Amniotic epithelial cell (primary cell): ENCODE results near the gene ARHGAP12.
A peak's percentile ranks its signal among the peaks of the same experiment; 100 is the strongest.

Experiments used
- DNase-seq: peaks from one replicate; pipeline ENCODE4 v3.0.0-alpha.2; 2010; ENCODE audit warnings: low read depth

Gene ARHGAP12

GRCh38 chr10:31768935-31769334 lies 159.7 kb downstream of the ARHGAP12 start:
- peak; percentile 60 for DNase-seq

- DNase-seq, result peak; percentile 74
Measured at GRCh38 chr10:31768467-31768866, 160.2 kb downstream of the ARHGAP12 start.

- no peak for DNase-seq
Measured at GRCh38 chr10:31765541-31765940, 163.1 kb downstream of the ARHGAP12 start.

- DNase-seq, result peak; percentile 73
Measured at GRCh38 chr10:31762316-31762715, 166.3 kb downstream of the ARHGAP12 start.

- DNase-seq, result peak; percentile 92
Measured at GRCh38 chr10:31761156-31761555, 167.5 kb downstream of the ARHGAP12 start.

GRCh38 chr10:31760674-31761081 lies 168.0 kb downstream of the ARHGAP12 start:
- DNase-seq, result peak; percentile 53

GRCh38 chr10:31759799-31760626 lies 168.6 kb downstream of the ARHGAP12 start:
- DNase-seq, result peak; percentile 99

- no peak for DNase-seq
Measured at GRCh38 chr10:31759124-31759798, 169.4 kb downstream of the ARHGAP12 start.

- DNase-seq, result peak; percentile 87
Measured at GRCh38 chr10:31758495-31758894, 170.1 kb downstream of the ARHGAP12 start.

GRCh38 chr10:31757831-31758230 lies 170.8 kb downstream of the ARHGAP12 start:
- no peak for DNase-seq

GRCh38 chr10:31757386-31757791 lies 171.2 kb downstream of the ARHGAP12 start:
- DNase-seq, result no peak

GRCh38 chr10:31756729-31757110 lies 171.9 kb downstream of the ARHGAP12 start:
- peak; percentile 48 for DNase-seq

GRCh38 chr10:31756101-31756728 lies 172.4 kb downstream of the ARHGAP12 start:
- no peak for DNase-seq
